GM23248 (cell line): Measurements from ENCODE around the gene SGCE.

Experiments used
- EZH2 ChIP-seq: fragments of 200-600 bp; sonication (generic); IDR thresholded peaks from 2 replicates; pipeline ENCODE4 v1.6.1; 2018; ENCODE audit warnings: antibody characterized with exemption, mild to moderate bottlenecking; ENCODE audit not compliant: insufficient read depth, poor library complexity, severe bottlenecking
- EZH2phosphoT487 ChIP-seq: fragments of 200-600 bp; sonication (generic); IDR thresholded peaks from 2 replicates; pipeline ENCODE4 v1.6.1; 2018; ENCODE audit warnings: antibody characterized with exemption, moderate library complexity, mild to moderate bottlenecking, low read depth; ENCODE audit not compliant: insufficient read depth

DNA sequence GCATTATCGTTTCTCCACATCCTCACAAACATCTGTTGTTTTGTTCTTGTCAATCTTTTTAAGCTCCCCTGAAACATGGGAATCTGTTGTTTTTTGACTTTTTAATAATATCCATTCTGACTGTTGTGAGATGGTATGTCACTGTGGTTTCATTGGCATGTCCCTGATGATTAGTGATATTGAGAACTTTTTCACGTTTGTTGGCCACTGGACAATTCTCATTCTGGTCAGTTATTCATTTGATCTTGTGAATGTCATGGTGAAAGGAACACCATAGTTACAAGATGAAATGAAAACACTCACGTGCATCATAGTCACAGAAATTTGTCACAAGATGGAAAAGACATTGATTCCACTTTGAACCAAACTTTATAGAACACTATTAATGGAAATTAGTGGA is 20.5 kb upstream of the SGCE start:
- no peak for TF ChIP-seq EZH2phosphoT487
- TF ChIP-seq EZH2, result no peak
